Testis (tissue), 3 donors: ENCODE data around the gene LPIN1. TPM values are rescaled to one million over a fixed set of nuclear protein-coding genes. Genes with fewer than 3 reads are reported as not detected.
"Not testable (repeated sequence)": the region's sequence is repeated elsewhere in the genome, so short reads cannot be mapped to it uniquely, and the experiment has no call there.

Experiments
- DNase-seq: peaks from one replicate; pipeline ENCODE4 v3.0.0-alpha.2; 2019
- H3K27ac ChIP-seq, 2 donors: fragments of 200-600 bp; sonication (generic); one replicate each; pipeline ENCODE4 v1.5.1; 2019
- H3K27me3 ChIP-seq: fragments of 200-600 bp; sonication (generic); one replicate; pipeline ENCODE4 v1.5.1; 2019
- H3K36me3 ChIP-seq: fragments of 200-600 bp; sonication (generic); one replicate; pipeline ENCODE4 v1.5.1; 2017; ENCODE audit warnings: low read depth; ENCODE audit errors: missing control alignments
- H3K4me1 ChIP-seq: fragments of 200-600 bp; sonication (generic); one replicate; pipeline ENCODE4 v1.5.1; 2019
- H3K4me3 ChIP-seq, 2 donors: fragments of 200-600 bp; sonication (generic); one replicate each; pipeline ENCODE4 v1.5.1; 2017 to 2019
- H3K9me3 ChIP-seq: fragments of 200-600 bp; sonication (generic); one replicate; pipeline ENCODE4 v1.5.1; 2017
- POLR2A ChIP-seq: fragments of 450-650 bp; IDR thresholded peaks from one replicate; pipeline ENCODE4 v1.6.1; 2017; ENCODE audit warnings: antibody characterized with exemption, mild to moderate bottlenecking, moderate library complexity
- WGBS, 2 donors: methylation state at CpG; one replicate each; pipeline ENCODE4 v1.1.5; 2018; 5-methylcytosine and 5-hydroxymethylcytosine counted together
- intact Hi-C: fragments of 100-400 bp; cut with DNase I; formaldehyde crosslinking; loops from one replicate; pipeline ENCODE4 v1.15.1; 2023; ENCODE audit warnings: low total_unique reads
- polyA plus RNA-seq: library from polyadenylated mRNA; stranded (reverse); fragments of 350-450 nt; fragmentation: Illumina TruSeq; extraction: RNeasy Lipid Tissue Mini Kit (QIAGEN cat#74804); gene quantifications from one replicate; pipeline ENCODE4 v1.2.3, GENCODE V29; 2014; ENCODE audit warnings: low read depth, low replicate concordance; ENCODE audit not compliant: insufficient read depth
- total RNA-seq, 2 donors: library from RNA; depleted of rRNA; stranded (reverse); fragments of >200 nt; gene quantifications; one replicate each; pipeline ENCODE4 v1.2.3, GENCODE V29; 2016
- TF ChIP-seq, protein P1 (sequence below), 3 experiments: fragments of 450-650 bp in 2 of 3; fragments of 200-600 bp in 1 of 3; sonication (generic) in 1 of 3; IDR thresholded peaks; one replicate each; pipeline ENCODE4 v1.5.1; 2016 to 2019; ENCODE audit warnings: antibody characterized with exemption in 3 of 3, mild to moderate bottlenecking in 2 of 3, moderate library complexity in 1 of 3

LPIN1 gene
- total and polyA plus RNA-seq, 3 donors from 2014 or later: 90.0 to 198 (median 169) TPM

DNA sequence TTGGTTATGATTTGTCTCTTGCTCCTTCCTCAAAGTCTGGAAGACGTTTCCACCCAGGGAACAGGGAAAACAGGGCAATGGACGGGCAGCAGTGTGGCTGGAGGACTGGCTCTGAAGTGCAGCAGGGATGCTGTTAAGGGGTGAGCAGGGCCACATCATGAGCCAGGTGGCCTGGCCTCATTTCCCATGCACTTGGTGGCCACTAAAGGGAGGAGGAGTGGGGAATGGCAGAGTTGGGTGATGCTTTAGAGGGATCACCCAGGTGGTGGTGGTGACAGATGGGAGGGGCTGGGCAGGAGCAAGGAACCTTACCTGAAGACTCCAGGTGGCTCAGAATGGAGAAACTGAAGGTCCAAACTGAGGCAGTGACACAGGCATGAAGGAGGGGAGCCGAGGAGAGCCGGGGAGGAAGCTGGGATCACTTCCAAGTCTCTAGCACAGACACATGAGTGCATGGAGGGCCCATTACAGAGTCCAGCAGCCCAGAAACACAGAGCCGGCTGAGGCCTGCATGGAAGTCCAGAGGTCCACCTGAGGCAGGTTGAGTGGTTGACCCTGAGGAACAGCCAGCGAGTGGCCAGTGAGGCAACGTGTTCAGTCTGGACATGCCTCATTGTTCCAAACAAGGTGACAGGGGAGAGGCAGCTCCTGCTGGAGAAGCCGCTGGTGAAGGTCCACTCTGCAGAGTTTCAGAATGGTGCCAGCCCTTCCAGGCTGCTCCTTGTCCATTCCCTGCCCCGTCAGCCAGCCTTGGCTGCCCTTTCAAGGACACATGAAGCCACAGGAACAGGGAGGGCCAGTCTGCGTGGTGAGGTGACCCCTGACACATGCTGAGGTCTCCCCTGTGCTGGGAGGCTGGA is 91.7 kb downstream of the LPIN1 start:
- no peak overlapping the region for H3K4me3 ChIP-seq
- no peaks in the 10 kb centered on the region for H3K36me3 ChIP-seq
- intact Hi-C loops: no loop called here
- no peak for DNase-seq
- H3K4me1 ChIP-seq: no peaks in the 10 kb centered on the region
- TF ChIP-seq, protein P1, sequence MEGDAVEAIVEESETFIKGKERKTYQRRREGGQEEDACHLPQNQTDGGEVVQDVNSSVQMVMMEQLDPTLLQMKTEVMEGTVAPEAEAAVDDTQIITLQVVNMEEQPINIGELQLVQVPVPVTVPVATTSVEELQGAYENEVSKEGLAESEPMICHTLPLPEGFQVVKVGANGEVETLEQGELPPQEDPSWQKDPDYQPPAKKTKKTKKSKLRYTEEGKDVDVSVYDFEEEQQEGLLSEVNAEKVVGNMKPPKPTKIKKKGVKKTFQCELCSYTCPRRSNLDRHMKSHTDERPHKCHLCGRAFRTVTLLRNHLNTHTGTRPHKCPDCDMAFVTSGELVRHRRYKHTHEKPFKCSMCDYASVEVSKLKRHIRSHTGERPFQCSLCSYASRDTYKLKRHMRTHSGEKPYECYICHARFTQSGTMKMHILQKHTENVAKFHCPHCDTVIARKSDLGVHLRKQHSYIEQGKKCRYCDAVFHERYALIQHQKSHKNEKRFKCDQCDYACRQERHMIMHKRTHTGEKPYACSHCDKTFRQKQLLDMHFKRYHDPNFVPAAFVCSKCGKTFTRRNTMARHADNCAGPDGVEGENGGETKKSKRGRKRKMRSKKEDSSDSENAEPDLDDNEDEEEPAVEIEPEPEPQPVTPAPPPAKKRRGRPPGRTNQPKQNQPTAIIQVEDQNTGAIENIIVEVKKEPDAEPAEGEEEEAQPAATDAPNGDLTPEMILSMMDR (IDR thresholded peaks at IDR 0.05): no peak
- TF ChIP-seq POLR2A: no peak
- H3K27ac ChIP-seq: no peak overlapping the region
- no peaks in the 10 kb centered on the region for H3K9me3 ChIP-seq
- H3K27me3 ChIP-seq: no peaks in the 10 kb centered on the region
- 81% methylated on average over 4 to 10 of the region's 10 CpGs for WGBS, 2 donors

DNA sequence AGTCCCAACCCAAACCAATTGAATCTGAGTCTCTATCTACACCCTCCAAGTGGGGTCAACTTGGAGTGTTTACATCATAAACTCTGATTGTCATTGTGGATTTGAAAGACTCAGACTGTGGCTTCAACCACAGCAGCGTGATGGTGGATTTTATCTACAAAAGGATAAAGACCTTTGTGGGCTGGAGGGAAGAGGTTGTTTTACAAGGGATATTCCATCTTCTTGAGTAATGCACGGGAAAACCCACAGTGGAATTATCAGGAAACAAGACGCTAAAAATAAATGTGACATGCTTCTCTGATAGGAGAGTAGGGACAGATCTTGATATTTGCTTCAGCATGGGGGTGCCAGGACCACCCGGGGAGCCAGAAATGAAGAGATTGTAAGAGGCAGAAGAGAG is 93.5 kb downstream of the LPIN1 start:
- Histone ChIP-seq H3K4me3 (no peak overlapping the region), H3K9me3 (no peaks in the 10 kb centered on the region), H3K27me3 (no peaks in the 10 kb centered on the region), H3K27ac (no peak overlapping the region), H3K36me3 (no peaks in the 10 kb centered on the region), H3K4me1 (no peaks in the 10 kb centered on the region)
- intact Hi-C loops: no loop called here
- TF ChIP-seq, protein P1 (IDR thresholded peaks at IDR 0.05): no peak
- no peak for TF ChIP-seq POLR2A
- WGBS, 2 donors: 67 to 69% methylated on average over 4 of the region's 4 CpGs
- DNase-seq: no peak

DNA sequence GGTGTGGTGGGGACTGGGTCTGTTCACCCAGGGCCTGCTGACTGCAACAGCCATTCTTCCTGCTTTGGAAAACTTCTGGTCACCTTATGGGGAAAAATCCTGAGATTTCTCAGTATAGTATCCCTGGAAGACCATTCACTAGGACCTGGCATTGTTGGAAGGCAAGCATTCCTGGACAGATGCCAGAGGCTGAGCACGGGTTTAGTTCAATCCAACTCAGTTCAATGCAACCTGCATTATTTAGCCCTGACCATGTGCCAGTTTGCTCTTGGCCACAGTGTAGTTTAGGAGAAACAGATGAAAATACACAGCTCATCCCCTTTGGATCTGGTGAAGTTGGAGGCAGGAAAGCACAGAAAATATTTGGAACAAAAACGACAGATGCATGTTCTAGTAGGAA is 95.9 kb downstream of the LPIN1 start:
- Histone ChIP-seq H3K27me3 (no peaks in the 10 kb centered on the region), H3K4me3 (no peak overlapping the region), H3K4me1 (no peaks in the 10 kb centered on the region), H3K9me3 (no peaks in the 10 kb centered on the region), H3K27ac (no peak overlapping the region), H3K36me3 (no peaks in the 10 kb centered on the region)
- intact Hi-C loops: no loop called here
- DNase-seq: no peak
- WGBS, 2 donors: 47 to 56% methylated on average over 2 of the region's 2 CpGs
- TF ChIP-seq, protein P1 (IDR thresholded peaks at IDR 0.05): no peak
- no peak for TF ChIP-seq POLR2A

DNA sequence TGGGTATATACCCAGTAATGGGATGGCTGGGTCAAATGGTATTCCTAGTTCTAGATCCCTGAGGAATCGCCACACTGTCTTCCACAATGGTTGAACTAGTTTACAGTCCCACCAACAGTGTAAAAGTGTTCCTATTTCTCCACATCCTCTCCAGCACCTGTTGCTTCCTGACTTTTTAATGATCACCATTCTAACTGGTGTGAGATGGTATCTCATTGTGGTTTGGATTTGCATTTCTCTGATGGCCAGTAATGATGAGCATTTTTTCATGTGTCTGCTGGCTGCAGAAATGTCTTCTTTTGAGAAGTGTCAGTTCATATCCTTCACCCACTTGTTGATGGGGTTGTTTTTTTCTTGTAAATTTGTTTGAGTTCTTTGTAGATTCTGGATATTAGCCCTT is 98.4 kb downstream of the LPIN1 start:
- H3K9me3 ChIP-seq, H3K4me1 ChIP-seq, H3K27me3 ChIP-seq, H3K36me3 ChIP-seq, H3K4me3 ChIP-seq, DNase-seq, H3K27ac ChIP-seq, intact Hi-C loops: not testable (repeated sequence)
- WGBS, 2 donors: 86% methylated on average over 1 of the region's 1 CpG; no CpG with 5 or more reads in 1 of the 2 donors

DNA sequence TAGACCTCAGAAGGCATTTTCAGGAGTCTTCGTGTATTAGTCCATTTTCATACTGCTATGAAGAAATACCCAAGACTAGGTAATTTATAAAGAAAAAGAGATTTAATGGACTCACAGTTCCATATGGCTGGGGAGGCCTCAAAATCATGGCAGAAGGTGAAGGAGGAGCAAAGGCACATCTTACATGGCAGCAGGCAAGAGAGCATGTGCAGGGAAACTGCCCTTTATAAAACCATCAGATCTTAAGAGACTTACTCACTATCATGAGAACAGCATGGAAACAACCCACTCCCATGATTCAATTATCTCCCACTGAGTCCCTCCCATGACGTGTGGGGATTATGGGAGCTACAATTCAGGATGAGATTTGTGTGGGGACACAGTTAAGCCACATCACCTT is 101.5 kb downstream of the LPIN1 start:
- H3K9me3 ChIP-seq: not testable (repeated sequence)

DNA sequence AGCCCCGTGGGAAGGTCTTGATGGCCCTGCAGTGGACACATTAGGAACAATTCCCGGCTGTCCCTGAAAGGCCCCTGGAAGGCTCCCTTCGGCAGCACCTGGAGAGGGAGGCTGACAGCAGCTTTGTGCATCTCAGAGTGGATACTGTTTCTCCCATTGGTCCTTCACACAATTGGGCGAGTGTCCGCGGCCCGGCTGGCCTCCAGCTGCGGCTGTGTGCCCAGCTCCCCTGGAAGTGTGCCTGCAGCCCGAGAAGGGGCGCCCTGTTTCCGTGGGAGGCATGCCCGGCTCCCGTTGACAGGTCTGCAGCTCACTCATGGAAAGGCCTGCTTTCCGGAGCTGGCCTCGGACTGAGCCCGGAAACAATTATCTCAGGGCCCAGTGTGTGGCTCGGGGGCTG is 103.7 kb downstream of the LPIN1 start:
- 71 to 77% methylated on average over 10 to 17 of the region's 17 CpGs for WGBS, 2 donors
- H3K27me3 ChIP-seq: no peaks in the 10 kb centered on the region

More for the DNA sequence above, 101.5 kb downstream of the LPIN1 start:
- H3K36me3 ChIP-seq, intact Hi-C loops, H3K4me1 ChIP-seq, DNase-seq, H3K4me3 ChIP-seq, H3K27ac ChIP-seq, H3K27me3 ChIP-seq: not testable (repeated sequence)
- WGBS, 2 donors: 83 to 91% methylated on average over 2 of the region's 2 CpGs

More for the DNA sequence above, 103.7 kb downstream of the LPIN1 start:
- H3K27ac ChIP-seq: no peak overlapping the region
- DNase-seq: no peak
- no peaks in the 10 kb centered on the region for H3K9me3 ChIP-seq
- H3K4me3 ChIP-seq: no peak overlapping the region
- no peaks in the 10 kb centered on the region for H3K4me1 ChIP-seq
- TF ChIP-seq POLR2A: no peak
- TF ChIP-seq, protein P1 (IDR thresholded peaks at IDR 0.05): no peak
- intact Hi-C loops: no loop called here
- H3K36me3 ChIP-seq: no peaks in the 10 kb centered on the region
